ENCODE results near the gene ATRIP. TPM values are rescaled to one million over a fixed set of nuclear protein-coding genes. Genes with fewer than 3 reads are reported as not detected.

ATRIP gene
- total and polyA plus RNA-seq, 4 experiments from 2014 or later: 11.3 to 15.4 (median 15.1) TPM

DNA sequence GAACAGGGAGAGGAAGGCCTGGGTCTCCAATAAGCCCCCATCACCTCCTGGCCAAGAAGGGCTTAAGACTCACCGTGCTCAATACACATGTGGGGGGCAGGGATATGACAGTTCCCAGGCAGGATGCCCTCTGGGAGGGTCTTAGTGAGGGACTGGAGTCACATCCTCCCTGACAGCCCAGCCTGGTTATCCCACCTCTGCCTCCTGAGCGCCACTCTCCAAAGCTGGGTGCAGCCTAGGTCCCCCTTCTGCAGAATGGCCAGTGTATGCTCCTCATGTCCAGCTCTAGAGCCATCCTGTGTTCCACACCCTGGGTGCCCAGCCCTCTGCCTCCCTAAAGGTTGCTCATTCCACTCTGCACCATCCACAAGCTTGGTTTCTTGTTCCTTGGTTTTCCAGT, 58.6 kb downstream of the ATRIP start:
- Histone ChIP-seq H3K27me3 (ENCODE audit: insufficient read depth, low read length) (no peaks in the 10 kb centered on the region), H3K27ac (ENCODE audit: low read depth, low read length) (no peak overlapping the region), H3K4me1 (ENCODE audit: insufficient read depth, low read length) (peaks cover 69% of the 10 kb centered on the region), H3K9me3 (ENCODE audit: control insufficient read depth in 1 of 2, low read length in 2 of 2) (no peaks in the 10 kb centered on the region), H3K36me3 (ENCODE audit: insufficient read depth, low read length) (no peaks in the 10 kb centered on the region), H3K4me3 (ENCODE audit: low read length in 2 of 2) (no peak overlapping the region)
- Mint-ChIP-seq H3K9me3 (no peaks in the 10 kb centered on the region), H3K27me3 (no peaks in the 10 kb centered on the region), H3K4me1 (peaks cover 44 to 71% (median 58%) of the 10 kb centered on the region in 4 donors), H3K36me3 (peaks cover 5 to 10% of the 10 kb centered on the region in 2 donors), H3K4me3 (peak overlapping the region; percentile 31 to 85 (median 73)), H3K27ac (peak overlapping the region; percentile 42 to 90 (median 82))
- ChIA-PET CTCF (ENCODE audit: partially characterized antibody) (interaction anchor here (0.7 to 11.1 kb wide), 9 partner anchors 34 to 104 kb away, joined by 3 to 215 read pairs (median 7); partner anchors contain the start of genes ATRIP and PFKFB4), POLR2A (ENCODE audit: partially characterized antibody) (interaction anchor here (0.8 to 4.2 kb wide), 8 partner anchors 26 to 81 kb away, joined by 3 to 47 read pairs (median 10); partner anchors contain the start of genes CCDC51 and TMA7)
- intact Hi-C loops (cut with micrococcal nuclease): no loop called here
- no peak for DNase-seq

DNA sequence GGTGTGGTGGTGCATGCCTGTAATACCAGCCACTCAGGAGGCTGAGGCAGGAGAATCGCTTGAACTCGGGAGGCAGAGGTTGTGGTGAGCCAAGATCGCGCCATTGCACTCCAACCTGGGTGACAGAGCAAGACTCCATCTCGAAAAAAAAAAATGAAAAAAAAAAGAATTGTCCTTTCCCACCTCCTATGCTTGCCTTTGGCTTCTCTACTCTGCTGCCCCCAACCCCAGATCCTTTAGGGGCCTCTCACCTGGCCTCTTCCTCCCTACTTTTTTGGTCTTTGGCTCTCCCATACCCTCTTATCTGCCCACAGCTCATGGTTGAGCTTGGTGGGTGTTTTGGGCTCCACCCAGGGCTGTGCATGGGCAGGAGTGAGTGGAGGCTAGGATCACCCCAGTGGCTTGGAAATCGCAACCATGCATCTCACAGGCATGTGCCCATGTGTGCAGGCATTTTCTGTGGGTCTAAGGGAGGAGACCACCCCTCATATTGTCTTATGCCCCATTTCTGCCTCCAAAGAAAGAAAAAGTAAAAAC, 59.5 kb downstream of the ATRIP start:
- DNase-seq: no peak
- Histone ChIP-seq H3K9me3 (ENCODE audit: control insufficient read depth in 1 of 2, low read length in 2 of 2) (no peaks in the 10 kb centered on the region), H3K4me3 (ENCODE audit: low read length in 2 of 2) (no peak overlapping the region), H3K4me1 (ENCODE audit: insufficient read depth, low read length) (peaks cover 65% of the 10 kb centered on the region), H3K27ac (ENCODE audit: low read depth, low read length) (no peak overlapping the region), H3K36me3 (ENCODE audit: insufficient read depth, low read length) (no peaks in the 10 kb centered on the region), H3K27me3 (ENCODE audit: insufficient read depth, low read length) (no peaks in the 10 kb centered on the region)
- CTCF ChIA-PET (ENCODE audit: partially characterized antibody): interaction anchor here (0.7 to 11.1 kb wide), 15 partner anchors 9 to 104 kb away, joined by 3 to 215 read pairs (median 17); partner anchors contain the start of genes ATRIP, CCDC51, PFKFB4 and TMA7
- Mint-ChIP-seq H3K4me1 (peaks cover 42 to 64% (median 55%) of the 10 kb centered on the region in 4 donors), H3K9me3 (no peaks in the 10 kb centered on the region), H3K36me3 (peaks cover 2 to 4% of the 10 kb centered on the region in 2 donors), H3K27ac (peak overlapping the region; percentile 26 to 85 (median 74)), H3K4me3 (peak overlapping the region in 6 of 8 donors; percentile 32 to 74 (median 59)), H3K27me3 (no peaks in the 10 kb centered on the region)
- POLR2A ChIA-PET (ENCODE audit: partially characterized antibody): interaction anchor here (0.8 to 4.2 kb wide), 7 partner anchors 33 to 70 kb away, joined by 4 to 47 read pairs (median 25); partner anchors contain the start of genes CCDC51 and TMA7
- intact Hi-C loops (cut with micrococcal nuclease): no loop called here

DNA sequence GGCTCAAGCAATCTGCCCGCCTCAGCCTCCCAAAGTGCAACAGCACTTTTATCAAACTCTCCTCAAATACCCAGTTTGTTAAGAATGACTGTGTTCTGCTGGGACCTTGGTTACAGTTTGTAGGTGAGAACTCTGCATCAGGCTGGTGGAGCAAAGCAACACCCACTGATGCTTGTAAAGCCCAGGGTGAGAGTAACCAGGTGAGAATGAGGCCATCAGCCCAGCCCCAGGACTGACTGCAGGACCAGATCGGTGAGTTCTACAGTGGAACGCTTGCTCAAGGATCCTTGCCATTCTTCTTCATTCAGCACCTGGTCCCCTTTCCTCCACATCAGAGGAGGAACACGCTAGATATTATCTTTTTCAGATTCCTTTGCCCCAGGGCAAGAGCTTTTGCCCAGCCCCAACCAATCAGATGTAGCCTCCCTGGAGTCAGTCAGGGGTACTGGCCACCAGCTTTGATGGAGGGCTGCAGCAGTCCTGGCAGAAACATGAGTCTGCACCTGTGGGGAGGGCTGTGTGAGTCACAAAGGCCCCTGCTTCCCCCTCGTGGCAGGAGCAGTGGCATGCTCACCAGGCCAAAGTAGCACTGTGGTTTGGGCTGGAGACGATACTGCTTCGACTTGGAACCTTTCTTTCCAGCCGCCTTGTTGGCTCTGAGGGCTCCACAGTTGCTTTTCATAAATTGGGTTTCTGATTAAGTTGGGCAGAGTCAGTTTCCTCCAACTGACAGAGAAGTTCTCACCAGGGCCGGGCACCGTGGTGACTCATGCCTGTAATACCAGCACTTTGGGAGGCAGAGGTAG, 60.9 kb downstream of the ATRIP start:
- no peaks in the 10 kb centered on the region for H3K9me3 Mint-ChIP-seq
- peak overlapping the region; percentile 83 to 92 (median 86) for H3K27ac Mint-ChIP-seq
- intact Hi-C loops (cut with micrococcal nuclease): loop anchor here (1.0 kb wide), 8 partner anchors 8 to 234 kb away; partner anchors contain the start of genes CCDC51 and TMA7
- peak; percentile 75 to 84 (median 77) for DNase-seq
- no peaks in the 10 kb centered on the region for H3K27me3 Mint-ChIP-seq
- Histone ChIP-seq H3K27ac (ENCODE audit: low read depth, low read length) (peak overlapping the region; percentile 27), H3K27me3 (ENCODE audit: insufficient read depth, low read length) (no peaks in the 10 kb centered on the region), H3K36me3 (ENCODE audit: insufficient read depth, low read length) (no peaks in the 10 kb centered on the region), H3K4me1 (ENCODE audit: insufficient read depth, low read length) (peaks cover 62% of the 10 kb centered on the region), H3K4me3 (ENCODE audit: low read length in 2 of 2) (no peak overlapping the region), H3K9me3 (ENCODE audit: control insufficient read depth in 1 of 2, low read length in 2 of 2) (no peaks in the 10 kb centered on the region)
- H3K4me3 Mint-ChIP-seq: peak overlapping the region in 7 of 8 donors; percentile 42 to 77 (median 64)
- POLR2A ChIA-PET (ENCODE audit: partially characterized antibody): interaction anchor here (1.0 to 3.5 kb wide), 12 partner anchors 10 to 106 kb away, joined by 5 to 38 read pairs (median 12); partner anchors contain the start of genes ATRIP, CCDC51, PFKFB4 and TMA7
- peaks cover 37 to 62% (median 50%) of the 10 kb centered on the region in 4 donors for H3K4me1 Mint-ChIP-seq
- no peaks in the 10 kb centered on the region for H3K36me3 Mint-ChIP-seq
- CTCF ChIA-PET (ENCODE audit: partially characterized antibody): interaction anchor here (0.7 to 11.1 kb wide), 23 partner anchors 7 to 238 kb away, joined by 3 to 215 read pairs (median 5); partner anchors contain the start of genes ATRIP, CCDC51 and TMA7

DNA sequence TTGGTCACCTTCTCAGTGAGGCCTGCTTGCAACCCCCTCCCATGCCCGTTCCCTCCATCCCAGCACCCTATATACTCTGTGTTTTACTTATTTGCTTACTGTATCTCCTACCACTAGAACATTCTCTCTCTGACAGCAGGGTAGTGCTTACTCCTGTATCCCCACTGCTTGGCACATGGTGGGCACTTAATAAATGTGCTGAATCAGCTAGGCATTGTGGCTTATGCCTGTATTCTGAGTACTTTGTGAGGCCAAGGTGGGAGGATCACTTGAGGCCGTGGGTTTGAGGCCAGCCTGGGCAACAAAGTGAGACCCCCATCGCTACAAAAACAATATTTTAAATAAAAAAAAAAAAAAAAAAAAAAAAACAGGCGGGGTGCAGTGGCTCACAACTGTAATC, 65.0 kb downstream of the ATRIP start:
- intact Hi-C loops (cut with micrococcal nuclease): no loop called here
- no peak for DNase-seq
- no peaks in the 10 kb centered on the region for H3K27me3 ChIP-seq (ENCODE audit: insufficient read depth, low read length)
- CTCF ChIA-PET (ENCODE audit: partially characterized antibody): interaction anchor here (0.9 to 11.1 kb wide), 5 partner anchors 38 to 110 kb away, joined by 3 to 215 read pairs (median 53); a partner anchor contains a TSS
- H3K27ac ChIP-seq (ENCODE audit: low read depth, low read length): no peak overlapping the region
- H3K9me3 ChIP-seq (ENCODE audit: control insufficient read depth in 1 of 2, low read length in 2 of 2): no peaks in the 10 kb centered on the region
- H3K36me3 ChIP-seq (ENCODE audit: insufficient read depth, low read length): no peaks in the 10 kb centered on the region
- Mint-ChIP-seq H3K4me3 (no peak overlapping the region), H3K9me3 (no peaks in the 10 kb centered on the region), H3K4me1 (peaks cover 42 to 65% (median 54%) of the 10 kb centered on the region in 4 donors), H3K27me3 (no peaks in the 10 kb centered on the region), H3K27ac (peak overlapping the region in 3 of 7 donors; percentile 18 to 79 (median 42)), H3K36me3 (no peaks in the 10 kb centered on the region)
- H3K4me3 ChIP-seq (ENCODE audit: low read length in 2 of 2): no peak overlapping the region
- H3K4me1 ChIP-seq (ENCODE audit: insufficient read depth, low read length): peaks cover 60% of the 10 kb centered on the region
- POLR2A ChIA-PET (ENCODE audit: partially characterized antibody): interaction anchor here (1.2 to 1.7 kb wide), 3 partner anchors 38 to 71 kb away, joined by 5 read pairs; partner anchors contain the start of genes CCDC51 and TMA7

DNA sequence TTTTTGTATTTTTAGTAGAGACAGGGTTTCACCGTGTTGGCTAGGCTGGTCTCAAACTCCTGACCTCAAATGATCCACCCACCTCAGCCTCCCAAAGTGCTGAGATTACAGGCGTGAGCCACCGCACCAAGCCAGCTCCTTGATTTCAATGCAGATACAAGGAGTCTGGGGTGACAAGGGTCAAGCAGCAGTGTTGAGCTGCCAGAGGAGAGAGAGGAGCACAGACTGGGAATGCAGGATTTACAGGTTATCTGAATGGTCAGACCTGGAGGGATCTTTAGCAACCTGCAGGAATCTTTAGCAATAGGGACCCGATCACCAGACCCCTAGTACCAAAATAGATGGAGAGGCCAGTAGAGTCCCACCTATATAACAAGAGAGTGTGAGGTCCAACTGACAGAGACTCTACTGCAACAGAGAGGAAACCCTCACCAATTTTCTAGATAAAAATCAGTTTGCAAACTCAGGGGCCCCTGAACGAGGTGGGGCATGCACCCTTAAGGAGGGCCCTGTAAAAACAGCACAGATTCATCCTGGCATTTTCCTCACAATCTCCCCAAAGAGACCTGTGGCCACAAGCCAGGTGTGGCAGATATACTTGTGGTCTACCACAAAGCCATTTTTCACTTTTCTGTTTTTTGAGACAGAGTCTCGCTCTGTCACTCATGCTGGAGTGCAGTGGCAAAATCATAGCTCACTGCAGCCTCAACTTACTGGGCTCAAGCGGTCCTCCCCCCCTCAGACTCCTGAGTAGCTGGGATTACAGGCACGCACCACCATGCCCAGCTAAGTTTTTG, 68.1 kb downstream of the ATRIP start:
- Histone ChIP-seq H3K4me3 (ENCODE audit: low read length in 2 of 2) (no peak overlapping the region), H3K9me3 (ENCODE audit: control insufficient read depth in 1 of 2, low read length in 2 of 2) (no peaks in the 10 kb centered on the region), H3K36me3 (ENCODE audit: insufficient read depth, low read length) (no peaks in the 10 kb centered on the region), H3K4me1 (ENCODE audit: insufficient read depth, low read length) (peaks cover 75% of the 10 kb centered on the region), H3K27ac (ENCODE audit: low read depth, low read length) (peak overlapping the region; percentile 31), H3K27me3 (ENCODE audit: insufficient read depth, low read length) (no peaks in the 10 kb centered on the region)
- H3K27ac Mint-ChIP-seq: peak overlapping the region in 6 of 7 donors; percentile 43 to 86 (median 67)
- peak; percentile 56 to 65 (median 62) for DNase-seq
- intact Hi-C loops (cut with micrococcal nuclease): loop anchor here (1.0 kb wide), 1 partner anchor 7 kb away; no protein-coding TSS in a partner anchor
- H3K27me3 Mint-ChIP-seq: no peaks in the 10 kb centered on the region
- peak overlapping the region; percentile 52 to 81 (median 72) for H3K4me3 Mint-ChIP-seq
- H3K9me3 Mint-ChIP-seq: no peaks in the 10 kb centered on the region
- H3K36me3 Mint-ChIP-seq: no peaks in the 10 kb centered on the region
- ChIA-PET CTCF (ENCODE audit: partially characterized antibody) (interaction anchor here (0.6 to 4.0 kb wide), 10 partner anchors 8 to 810 kb away, joined by 3 to 25 read pairs (median 5); no protein-coding TSS in a partner anchor), POLR2A (ENCODE audit: partially characterized antibody) (interaction anchor here (0.5 to 1.5 kb wide), 8 partner anchors 9 to 75 kb away, joined by 3 to 5 read pairs (median 3); partner anchors contain the start of genes ATRIP, CCDC51, PFKFB4 and TMA7)
- H3K4me1 Mint-ChIP-seq: peaks cover 49 to 81% (median 68%) of the 10 kb centered on the region in 4 donors

All from CD4-positive, alpha-beta memory T cell (primary cell).